Jurkat, Clone E6-1 (cell line): Measurements from ENCODE around the gene IGFBP5.
A peak's percentile ranks its signal among the peaks of the same experiment; 100 is the strongest.

Experiments
- DNase-seq: peaks from one replicate; pipeline ENCODE4 v3.0.0-alpha.2; 2011; ENCODE audit warnings: low read depth, low spot score
- H3K4me3 ChIP-seq: 2 replicates; pipeline ENCODE4 v1.5.1; 2011; ENCODE audit warnings: mild to moderate bottlenecking, low read length, control low read depth, moderate library complexity

IGFBP5 gene

DNA sequence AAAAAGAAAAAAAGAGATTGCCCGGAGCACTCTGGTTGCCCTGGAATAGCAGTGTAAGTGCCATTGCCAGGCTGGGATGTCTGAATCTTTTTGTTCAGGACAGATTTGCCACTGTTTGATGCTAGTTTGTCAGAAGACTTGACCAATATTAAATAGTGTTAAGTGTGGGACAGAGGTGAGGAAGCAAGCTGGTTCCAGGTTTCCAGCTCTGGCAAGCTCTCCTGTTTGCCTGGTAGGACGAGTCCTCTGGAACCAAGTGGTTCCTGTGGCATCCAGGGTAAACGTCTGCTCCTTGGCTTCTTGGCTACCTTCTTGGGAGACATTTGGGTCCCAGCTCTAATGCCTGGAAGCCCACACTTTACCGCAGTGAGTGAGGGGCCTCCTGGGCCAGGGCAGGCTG lies 20.8 kb upstream of the IGFBP5 start:
- DNase-seq: no peak
- no peak overlapping the region for H3K4me3 ChIP-seq

DNA sequence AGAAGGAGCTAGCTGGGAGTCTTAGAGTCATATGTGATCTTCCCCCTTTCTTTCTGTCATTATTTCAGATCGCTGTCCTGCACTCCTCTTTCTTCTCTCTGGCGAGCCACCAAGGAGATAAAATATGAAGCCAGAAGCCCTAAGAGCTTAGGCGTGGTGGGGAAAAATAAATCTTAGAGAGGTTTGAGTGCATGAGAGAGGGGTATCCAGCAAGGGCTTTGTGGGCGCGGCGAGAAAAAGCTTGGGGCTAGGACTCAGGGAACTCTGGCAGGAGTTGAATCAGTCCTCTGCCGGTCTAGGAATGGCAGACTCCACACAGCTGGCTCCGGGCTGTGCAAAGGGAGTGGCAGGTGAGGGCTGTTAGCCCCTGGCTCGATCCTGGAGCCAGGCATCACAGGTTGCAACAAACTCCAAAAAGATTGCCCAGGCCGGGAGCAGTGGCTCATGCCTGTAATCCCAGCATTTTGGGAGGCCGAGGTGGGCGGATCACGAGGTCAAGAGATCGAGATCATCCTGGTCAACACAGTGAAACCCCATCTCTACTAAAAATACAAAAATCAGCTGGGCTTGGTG lies 20.1 kb upstream of the IGFBP5 start:
- no peak overlapping the region for H3K4me3 ChIP-seq
- DNase-seq: no peak

DNA sequence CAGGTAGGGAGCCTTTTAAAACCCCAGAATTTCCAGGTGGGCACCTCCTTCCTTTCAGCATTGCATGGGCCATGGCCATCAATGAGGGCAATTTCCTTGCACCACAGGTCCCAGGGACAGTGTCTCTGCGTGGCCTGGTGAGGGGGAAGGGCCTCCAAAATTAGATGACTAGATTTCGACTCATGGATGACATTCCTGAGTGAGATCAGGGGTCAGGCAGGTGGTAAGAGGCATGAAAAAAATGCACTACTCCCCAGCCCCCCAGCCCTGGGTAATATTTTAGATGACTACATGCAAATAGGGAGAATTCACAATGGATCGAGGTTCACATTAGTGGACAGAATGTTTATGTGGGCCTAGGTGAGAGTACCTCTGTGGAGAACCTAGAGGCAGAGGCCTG lies 19.0 kb upstream of the IGFBP5 start:
- no peak for DNase-seq

DNA sequence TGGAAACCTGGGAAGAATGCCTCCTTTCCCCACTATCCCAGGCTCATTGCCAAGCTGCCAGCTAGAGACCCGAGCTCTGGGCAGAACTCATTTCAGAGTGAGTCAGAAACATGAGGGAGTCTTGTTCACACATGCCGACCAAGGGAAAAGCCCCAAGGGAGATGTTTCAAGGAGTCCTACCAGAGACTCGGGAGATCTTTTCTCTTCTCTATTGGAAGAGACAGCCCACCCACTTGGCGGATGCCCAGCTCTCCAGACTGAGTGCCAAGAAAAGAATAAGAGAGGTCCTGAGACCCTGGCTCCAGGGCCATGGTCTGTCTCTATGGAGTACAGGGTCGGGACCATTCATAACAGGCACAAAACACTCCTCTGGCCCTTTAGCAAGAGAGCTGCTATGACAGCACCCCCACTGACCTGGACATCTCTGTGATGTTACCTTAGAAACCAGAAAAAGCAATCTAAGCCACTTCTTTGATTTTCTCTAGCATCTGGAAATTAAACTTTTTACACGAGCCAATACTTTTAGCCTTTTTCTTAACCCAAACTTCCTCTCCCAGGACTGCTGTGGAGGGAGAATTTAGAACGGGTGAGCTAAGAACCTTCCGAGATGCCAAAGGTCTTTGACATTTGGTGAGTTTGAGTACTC lies 18.5 kb upstream of the IGFBP5 start:
- no peak overlapping the region for H3K4me3 ChIP-seq
- no peak for DNase-seq

More for the DNA sequence above, 19.0 kb upstream of the IGFBP5 start:
- H3K4me3 ChIP-seq: no peak overlapping the region

DNA sequence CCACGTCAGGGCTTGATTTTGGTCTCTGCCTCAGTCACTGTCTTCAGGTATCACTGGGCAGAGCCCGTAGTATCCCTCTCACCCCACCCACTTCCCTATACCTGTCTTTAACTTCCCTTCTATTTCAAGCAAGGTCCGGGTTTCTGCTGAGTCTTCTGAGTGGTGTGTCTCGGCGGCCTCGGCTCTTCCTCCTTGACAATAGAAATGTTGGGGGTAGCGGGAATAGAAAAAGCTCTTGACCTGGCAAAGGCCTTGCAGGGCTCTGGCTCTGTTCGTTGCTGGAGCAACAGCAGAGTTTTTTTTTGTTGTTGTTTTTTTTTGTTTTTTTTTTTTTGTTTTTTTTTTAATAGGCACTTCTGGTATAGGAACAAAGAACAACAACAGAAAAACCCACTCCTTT lies 16.0 kb upstream of the IGFBP5 start:
- no peak overlapping the region for H3K4me3 ChIP-seq
- DNase-seq: no peak

DNA sequence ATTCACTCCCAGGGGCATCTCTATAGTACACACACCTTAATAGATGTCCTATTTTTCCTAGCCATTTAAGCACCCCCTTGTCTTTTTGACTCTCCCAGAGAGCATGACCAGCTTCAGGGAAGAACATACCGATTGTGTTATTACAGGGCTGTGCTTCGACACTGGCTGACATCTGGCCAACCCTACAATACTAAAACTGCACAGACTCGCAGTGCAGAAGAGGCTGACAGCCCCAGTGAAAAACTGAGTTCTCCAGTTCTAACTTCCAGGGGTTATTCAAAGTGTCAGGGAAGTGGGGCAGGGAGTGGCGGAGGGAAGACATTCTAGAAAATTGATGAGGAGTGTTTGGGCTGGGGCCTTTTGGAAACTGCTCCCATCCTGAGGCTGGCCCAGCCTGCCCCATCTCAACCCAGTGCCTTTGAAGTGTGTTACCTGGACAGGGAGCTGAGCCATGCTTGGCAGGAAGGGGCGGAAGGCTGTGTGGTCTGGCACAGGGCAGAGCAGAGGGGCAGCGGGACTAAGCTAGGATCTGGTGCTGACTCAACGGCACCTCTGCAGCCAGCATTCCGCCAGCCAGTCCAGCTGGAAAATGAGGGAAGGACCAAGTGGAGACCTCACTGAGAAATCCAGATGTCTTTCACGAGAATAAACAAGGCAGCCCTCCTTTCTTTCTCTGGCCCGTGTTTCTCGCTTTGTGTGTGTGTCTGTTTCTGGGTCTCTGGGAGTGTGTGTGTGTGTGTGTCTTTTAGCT lies 15.4 kb upstream of the IGFBP5 start:
- no peak overlapping the region for H3K4me3 ChIP-seq
- DNase-seq: no peak

DNA sequence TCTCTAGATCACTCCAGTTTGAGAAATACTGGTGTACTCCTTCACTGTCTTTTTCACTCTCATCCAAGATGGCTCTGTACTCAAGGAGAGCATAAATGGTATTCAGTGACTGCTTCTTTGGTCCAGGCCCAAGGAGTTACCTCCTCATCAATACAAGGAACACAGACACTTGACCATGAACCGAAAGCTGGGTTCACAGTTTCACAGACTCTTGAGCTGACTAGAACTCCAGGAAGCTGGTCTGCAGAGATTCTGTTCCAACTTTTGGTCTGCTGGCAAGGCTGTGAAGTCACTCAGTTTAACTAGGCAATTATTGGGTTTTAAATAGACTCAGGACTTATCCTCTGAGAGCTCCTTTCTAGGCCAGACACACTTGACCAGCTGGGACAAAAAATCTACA lies 7.4 kb upstream of the IGFBP5 start:
- DNase-seq: no peak
- H3K4me3 ChIP-seq: no peak overlapping the region

DNA sequence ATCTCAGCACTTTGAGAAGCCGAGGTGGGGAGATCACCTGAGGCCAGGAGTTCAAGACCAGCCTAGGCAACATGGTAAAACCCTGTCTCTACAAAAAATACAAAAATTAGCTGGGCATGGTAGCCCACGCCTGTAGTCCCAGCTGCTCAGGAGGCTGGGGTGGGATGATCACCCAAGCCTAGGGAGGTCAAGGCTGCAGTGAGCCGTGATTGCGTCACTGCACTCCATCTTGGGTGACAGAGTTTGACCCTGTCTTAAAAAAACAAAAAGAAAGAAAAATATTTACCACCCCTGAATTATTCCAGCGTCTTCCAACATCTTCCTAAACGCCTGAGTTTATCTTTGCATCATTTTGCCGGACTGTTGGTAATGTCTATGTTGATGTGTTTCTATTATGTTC lies 6.2 kb upstream of the IGFBP5 start:
- no peak for DNase-seq
- H3K4me3 ChIP-seq: no peak overlapping the region

DNA sequence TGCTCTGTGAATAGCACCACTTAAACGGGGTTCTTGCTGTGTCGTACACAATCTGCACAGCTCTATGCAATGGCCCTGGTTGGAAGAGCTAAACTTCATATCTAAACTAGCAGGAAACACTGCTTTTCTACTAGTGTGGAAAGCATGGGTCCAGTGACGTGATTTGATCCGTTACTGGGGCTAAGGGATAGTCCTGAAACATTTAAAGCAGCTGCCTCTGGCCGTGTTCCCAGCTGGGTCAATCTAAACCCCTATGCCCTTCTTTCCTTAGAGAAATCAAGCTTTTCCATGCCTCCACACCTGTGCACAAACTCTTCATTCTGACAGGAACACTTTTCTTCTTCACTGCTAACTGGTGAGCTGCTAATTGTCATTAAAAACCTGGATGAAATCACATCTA lies 5.4 kb upstream of the IGFBP5 start:
- no peak for DNase-seq

DNA sequence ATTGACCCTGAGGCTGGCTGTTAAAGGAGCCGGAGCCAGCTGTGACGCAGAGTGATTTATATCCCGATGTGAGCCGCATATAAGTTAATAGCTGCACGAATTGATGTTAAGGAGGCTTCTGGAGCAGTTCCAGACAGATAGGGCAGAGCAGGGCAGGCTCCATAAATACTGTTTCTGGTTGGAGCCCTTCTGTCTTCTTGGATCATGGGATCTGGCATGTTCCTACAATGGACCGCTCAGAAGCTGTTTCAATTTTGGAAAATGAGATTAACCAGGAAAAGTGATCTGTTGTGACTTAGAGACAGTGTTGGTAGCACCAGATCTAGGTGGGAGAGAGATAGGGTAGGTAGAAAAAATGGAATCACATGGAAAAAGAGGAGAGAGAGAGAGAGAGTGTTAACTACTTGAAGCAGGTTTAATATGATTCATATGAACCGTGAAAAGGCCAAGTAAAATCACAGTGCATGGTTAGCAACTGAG lies 4.8 kb upstream of the IGFBP5 start:
- no peak overlapping the region for H3K4me3 ChIP-seq
- no peak for DNase-seq

More for the DNA sequence above, 5.4 kb upstream of the IGFBP5 start:
- no peak overlapping the region for H3K4me3 ChIP-seq

DNA sequence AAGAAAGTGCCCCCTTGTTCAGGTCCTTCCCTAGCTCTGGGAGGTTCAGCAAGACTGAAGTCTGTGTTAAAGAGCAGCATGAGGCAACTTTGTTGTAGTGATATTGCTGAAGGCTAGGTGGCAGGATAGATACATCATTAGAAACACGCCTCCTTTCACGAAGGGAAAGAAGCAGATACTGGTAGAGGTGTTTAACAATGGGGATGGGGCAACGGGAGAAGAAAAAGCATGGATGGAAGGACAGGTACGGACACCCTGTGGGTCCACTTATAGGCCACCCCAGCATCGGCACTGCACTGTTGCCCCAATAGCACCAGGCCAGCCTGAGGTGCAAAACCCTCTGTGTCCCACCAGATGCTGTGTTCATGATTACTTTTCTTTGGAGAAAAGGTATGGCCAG lies 3.5 kb upstream of the IGFBP5 start:
- no peak for DNase-seq
- H3K4me3 ChIP-seq: no peak overlapping the region

DNA sequence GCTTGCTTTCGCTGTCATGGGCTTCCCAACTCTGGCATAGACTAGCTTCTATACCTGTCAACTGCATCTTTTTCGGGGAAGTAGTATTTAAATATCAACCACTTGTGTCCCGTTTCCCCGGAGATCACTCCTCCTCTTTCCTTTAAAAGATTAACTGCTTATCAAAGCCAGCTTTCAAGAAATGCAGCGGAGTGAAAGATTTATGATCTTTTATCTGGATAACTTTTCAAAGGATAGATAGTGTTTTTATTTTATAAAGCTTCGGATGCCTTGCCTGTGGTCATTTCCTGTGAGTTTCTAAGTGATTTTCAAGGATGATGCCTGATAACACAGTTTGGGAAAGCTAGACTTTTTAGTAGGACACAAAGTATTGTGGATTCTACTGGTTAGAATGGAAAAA lies 2.9 kb upstream of the IGFBP5 start:
- DNase-seq: no peak
- H3K4me3 ChIP-seq: no peak overlapping the region

DNA sequence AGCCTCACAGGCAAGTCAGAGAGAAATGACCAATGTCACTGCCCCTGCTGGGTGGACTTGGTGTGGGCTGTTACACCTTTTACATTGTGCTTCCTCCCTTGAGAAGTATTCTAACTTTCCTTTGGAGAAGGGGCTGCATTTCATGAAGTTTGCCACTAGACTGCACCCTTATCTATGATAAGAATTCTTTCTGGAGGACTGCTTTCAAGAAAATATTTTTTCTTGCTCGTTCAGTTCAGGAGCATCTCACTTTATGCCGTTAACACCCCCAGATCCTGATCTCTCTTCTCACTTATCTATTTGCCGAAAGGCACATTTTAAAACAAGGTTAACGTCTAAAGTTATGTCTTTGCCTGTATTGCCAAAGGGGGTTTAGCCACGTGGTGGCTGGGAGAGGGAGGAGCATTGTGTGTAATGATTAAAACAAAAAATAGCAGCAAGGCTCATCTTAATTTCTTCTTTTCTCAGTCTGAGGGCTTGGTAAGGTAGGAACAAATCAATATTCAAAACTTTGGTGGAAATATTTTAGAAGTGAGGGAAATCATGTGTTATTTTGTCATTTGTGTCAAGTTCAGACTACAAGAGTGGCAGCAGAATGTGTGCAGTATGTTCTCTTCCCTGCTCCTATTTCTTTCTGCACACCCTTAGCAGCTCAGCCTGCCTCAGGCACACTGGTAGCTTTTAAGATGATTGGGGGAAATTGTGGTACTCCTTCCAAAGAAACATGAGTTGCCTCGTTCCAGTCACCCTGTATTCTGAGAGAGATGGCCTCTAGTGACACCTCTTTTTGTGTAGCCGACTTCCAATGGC lies 1.6 kb upstream of the IGFBP5 start:
- DNase-seq: no peak
- no peak overlapping the region for H3K4me3 ChIP-seq

DNA sequence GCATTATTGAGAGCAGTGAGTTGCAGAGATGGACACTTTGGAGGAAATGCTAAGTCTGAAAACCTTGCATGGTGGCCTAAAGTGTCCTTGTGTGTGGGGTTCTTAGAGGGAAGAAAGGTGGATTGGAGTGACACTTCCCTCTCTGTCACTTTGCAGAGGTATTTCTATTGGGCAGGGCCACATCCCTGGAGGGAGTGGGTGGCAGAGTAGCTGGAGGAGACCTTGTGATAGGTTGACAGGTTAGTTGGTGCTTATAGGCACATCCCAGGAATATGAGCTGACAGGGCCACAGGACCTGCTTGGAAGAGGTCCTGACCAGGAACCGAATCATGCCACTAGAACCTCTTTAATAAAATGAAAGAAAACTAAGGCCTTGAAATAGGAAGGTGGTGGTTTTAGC lies 972 bp upstream of the IGFBP5 start:
- H3K4me3 ChIP-seq: no peak overlapping the region

DNA sequence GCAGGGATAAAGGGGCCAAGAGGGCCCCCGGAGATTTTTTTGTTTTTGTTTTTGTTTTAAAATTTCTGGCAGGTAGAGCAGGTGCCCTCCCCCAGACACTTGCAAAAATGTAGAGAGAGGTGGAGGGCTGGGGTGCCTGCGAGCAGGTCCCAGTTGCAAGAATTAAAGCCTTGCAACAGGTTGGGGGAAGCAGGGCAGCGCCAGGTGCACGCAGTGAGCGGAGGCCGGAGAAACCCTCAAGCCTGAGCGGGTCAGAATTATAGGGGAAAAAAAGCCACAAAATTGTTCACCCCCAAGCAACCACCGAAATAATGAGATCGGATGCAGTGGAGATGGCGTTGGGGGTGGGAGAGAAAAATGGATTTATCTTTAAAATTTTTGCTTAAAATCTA lies 527 bp downstream of the IGFBP5 start:
- H3K4me3 ChIP-seq: no peak overlapping the region
- no peak for DNase-seq

More for the DNA sequence above, 972 bp upstream of the IGFBP5 start:
- no peak for DNase-seq

DNA sequence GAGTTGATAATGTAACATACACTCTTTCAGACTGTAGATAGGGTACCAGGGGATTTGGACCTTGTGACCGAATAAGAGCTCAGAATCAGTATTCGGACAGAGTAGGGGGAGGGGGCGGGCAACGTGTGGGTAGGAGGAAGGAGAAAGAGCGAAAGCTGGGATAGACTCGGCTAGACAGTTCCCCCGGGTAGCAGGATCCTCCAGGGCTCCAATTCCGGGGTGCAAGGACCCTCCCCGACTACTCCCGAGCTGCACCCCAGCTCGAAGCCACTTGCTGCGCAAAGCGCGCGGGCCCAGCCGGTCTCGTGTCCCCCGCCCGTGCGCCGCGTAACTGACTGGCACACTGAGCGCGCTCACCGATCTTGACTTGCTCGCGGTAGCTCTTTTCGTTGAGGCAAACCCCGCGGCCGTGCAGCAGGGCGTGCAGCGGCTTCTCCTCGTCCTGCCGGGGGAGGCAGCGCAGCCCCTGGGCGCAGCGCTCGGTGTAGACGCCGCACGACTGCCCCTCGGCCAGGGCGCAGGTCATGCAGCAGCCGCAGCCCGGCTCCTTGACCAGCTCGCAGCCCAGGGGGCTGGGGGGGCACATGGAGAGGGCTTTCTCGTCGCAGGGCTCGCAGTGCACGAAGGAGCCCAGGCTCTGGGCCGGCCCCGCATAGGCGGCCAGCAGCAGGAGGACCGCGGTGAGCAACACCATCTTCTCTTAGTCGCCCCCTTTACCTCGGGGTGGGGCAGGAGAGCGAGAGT lies 1.1 kb downstream of the IGFBP5 start:
- DNase-seq: no peak
- H3K4me3 ChIP-seq: peak overlapping the region; percentile 74

DNA sequence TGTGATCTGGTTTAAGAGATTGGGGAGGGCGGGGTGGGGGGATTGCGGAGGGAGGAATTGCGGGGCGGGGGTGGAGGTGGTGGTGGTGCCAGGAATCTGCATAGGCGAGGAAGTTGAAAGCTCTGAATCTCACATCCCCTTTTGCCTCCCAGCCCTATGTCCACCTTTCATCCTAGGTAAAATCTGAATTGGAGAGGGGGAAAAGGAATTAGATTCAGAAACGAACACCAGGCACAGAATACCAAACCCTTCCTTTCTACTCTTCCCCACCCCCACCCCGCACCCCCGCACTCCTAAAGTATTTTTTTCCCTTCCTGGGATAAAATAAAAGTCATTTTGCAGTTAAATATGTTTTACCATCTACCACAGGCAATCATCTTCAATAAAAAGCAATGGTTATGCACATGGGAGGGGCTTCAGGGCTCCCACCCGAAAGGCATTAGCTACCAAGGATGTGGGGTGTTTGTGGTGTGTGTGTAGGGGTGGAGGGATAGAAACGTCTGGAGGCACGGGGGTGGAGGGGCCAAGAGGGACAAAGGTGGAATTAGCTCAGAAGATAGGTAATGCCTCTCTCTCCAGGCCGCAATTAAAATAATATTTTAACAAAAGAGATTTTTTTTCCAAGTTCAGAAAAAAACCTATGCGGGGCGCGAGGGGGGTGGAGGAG lies 1.8 kb downstream of the IGFBP5 start:
- peak overlapping the region; percentile 74 for H3K4me3 ChIP-seq
- no peak for DNase-seq

DNA sequence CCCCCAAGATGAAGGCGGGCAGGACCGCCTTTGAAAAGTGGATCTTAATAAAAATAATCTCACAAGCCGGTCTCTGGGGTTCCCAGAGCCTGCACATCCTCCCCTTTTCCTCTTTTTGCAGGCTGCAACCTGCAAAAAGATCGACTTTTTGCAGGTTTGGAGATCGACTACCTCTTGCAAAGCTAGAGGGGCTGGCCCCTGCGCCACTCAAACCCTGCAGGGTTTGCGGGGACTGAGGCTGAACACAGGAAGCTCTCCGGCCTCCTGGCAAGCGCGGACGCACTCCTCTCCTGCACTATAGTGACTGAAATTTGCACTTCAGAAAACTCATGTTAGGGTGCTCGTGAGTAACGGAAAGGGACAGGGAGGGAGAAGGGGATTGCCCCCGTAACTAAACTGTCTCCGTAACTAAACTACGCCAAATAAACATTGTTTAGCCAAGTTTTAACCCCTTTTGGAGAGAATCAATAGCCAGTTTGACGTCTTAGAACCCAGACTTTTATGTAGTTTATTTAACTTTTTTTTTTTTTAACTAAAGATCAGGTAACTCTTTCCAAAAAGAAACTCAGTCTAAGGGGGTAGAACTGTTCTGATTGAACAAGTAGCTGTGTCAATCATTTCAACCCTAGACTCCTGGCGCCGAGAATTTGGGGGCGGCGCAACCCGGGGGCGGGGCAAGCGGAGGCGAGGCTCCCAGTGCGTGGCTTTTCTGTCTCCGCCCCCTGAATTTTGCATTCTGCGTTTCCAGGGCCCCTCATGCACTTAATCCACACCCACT lies 2.5 kb downstream of the IGFBP5 start:
- peak; percentile 87 for DNase-seq
- H3K4me3 ChIP-seq: peak overlapping the region; percentile 74
